ENCODE data around the gene CCNI.
"Not testable (repeated sequence)": the region's sequence is repeated elsewhere in the genome, so short reads cannot be mapped to it uniquely, and the experiment has no call there.

Gene CCNI

DNA sequence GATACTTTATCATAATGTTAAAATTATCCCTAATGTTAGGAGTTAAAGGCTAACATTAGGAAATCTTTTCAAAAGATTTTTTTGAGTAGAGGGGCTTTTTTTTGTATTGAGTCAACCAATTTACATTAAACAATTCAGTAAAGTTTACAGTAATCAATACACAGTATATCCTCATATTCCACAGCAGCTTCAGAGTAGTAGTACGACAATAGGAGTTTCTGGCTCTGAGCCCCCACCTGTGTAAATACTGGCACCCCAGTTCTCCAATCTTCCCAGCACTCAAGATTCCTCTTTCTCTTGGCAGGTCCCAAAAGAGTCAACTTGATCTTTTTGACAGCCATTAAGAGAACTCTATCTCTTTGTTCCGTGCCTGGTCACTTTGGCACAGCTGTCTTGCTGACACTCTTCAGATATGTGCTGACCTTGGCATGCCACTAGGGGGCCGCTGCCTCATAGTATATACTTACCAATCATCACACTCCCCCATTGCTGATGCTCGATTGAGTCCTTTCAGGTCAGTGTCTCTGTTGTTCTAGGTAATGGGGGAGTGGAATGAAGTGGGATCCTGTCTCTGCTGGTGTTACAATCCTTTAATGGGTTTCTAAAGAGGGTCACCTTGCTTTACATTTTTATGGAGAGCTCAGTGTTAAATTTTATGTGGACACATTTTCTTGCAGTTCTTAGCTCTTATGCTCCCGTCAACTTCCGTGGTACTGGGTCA is 19.5 kb upstream of the CCNI start:
- no peak for DNase-seq (ENCODE audit: low read depth)
- TF ChIP-seq CTCF (conservative IDR thresholded peaks at IDR 0.05; ENCODE audit: low read depth, low read length) = peak; percentile 95
- no peak overlapping the region for H3K4me3 ChIP-seq (ENCODE audit: low read length)

DNA sequence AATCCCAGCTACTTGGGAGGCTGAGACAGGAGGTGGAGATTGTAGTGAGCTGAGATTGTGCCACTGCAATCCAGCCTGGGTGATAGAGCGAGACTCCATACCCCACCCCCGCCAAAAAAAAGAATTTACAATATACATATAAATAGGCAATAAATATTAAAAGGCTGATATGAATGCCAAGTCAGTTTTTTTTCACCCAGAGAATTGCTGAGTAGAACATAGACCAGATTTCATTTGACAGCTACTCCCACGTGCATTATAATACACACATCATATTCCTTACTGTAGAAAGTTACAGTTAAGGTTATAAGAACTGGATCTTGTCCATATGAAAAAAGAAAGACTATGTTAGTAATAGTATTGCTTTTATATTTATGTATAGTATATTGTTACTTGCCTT is 18.7 kb upstream of the CCNI start:
- TF ChIP-seq CTCF (conservative IDR thresholded peaks at IDR 0.05; ENCODE audit: low read depth, low read length) = no peak
- no peak for DNase-seq (ENCODE audit: low read depth)
- H3K4me3 ChIP-seq (ENCODE audit: low read length) = no peak overlapping the region

DNA sequence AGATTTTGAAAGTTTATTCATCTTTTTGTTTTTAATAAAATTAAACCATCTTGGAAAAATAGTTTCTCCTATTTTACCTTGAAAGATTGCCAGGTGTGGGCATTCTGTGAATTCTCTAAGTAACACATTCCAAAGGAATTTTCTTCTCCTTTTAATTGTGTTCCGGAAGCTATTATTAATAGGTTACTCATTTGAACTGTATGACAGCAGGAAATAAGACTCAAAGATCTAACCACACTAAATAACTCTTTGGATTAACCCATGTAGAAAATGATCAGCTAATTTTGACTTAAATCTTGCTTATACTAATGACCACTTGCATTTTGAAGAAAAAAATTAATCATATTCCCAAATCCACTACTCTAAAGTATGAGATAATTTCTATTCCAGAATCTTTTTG is 17.6 kb upstream of the CCNI start:
- no peak for DNase-seq (ENCODE audit: low read depth)
- no peak overlapping the region for H3K4me3 ChIP-seq (ENCODE audit: low read length)
- no peak for TF ChIP-seq CTCF (conservative IDR thresholded peaks at IDR 0.05; ENCODE audit: low read depth, low read length)

DNA sequence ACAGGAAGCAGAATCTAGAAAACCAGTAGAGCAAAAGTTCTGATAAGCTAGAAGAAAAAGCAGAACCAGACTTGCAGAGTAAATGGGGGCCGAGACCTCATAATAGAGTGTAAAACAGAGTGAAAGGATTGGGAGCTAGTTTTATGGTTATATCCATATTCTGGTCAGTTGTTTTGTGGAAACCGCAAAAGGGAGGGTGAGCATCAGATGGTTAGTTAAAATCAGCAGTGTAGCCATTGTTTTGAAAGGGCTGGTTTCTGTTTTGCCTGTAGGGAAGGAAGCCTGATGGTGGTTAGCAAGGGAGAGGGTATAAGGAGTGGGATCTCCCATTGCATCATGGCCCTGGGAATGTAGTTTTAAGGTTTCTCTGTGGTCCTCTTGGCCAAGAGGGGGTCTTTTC is 17.2 kb upstream of the CCNI start:
- TF ChIP-seq CTCF (conservative IDR thresholded peaks at IDR 0.05; ENCODE audit: low read depth, low read length) = no peak
- no peak overlapping the region for H3K4me3 ChIP-seq (ENCODE audit: low read length)
- no peak for DNase-seq (ENCODE audit: low read depth)

DNA sequence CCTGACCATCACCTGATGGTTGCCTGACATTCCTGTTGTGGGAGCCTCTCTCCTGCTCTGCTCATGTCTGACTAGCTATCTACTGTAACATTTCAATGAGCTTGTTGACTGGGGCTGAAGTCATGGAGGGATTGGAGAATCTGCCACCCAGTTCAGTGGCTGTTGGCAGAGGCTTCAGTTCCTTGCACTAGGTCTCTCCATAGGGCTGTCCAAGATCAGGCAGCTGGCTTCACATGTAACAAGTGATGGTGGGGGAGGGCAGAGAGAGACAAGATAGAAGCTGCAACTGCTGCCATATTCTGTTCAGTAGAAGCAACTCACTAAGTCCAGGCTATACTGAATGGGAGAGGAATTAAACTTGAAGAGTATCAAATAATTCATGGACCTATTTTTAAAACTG is 14.1 kb upstream of the CCNI start:
- no peak for TF ChIP-seq CTCF (conservative IDR thresholded peaks at IDR 0.05; ENCODE audit: low read depth, low read length)
- H3K4me3 ChIP-seq (ENCODE audit: low read length) = no peak overlapping the region
- no peak for DNase-seq (ENCODE audit: low read depth)

DNA sequence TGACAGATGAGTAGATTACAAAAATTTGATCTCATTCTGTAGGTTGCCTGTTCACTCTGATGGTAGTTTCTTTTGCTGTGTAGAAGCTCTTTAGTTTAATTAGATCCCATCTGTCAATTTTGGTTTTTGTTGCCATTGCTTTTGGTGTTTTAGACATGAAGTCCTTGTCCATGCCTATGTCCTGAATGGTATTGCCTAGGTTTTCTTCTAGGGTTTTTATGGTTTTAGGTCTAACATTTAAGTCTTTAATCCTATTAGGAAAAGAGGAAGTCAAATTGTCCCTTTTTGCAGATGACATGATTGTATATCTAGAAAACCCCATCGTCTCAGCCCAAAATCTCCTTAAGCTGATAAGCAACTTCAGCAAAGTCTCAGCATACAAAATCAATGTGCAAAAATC is 11.2 kb upstream of the CCNI start:
- not testable (repeated sequence) for DNase-seq (ENCODE audit: low read depth); H3K4me3 ChIP-seq (ENCODE audit: low read length)

DNA sequence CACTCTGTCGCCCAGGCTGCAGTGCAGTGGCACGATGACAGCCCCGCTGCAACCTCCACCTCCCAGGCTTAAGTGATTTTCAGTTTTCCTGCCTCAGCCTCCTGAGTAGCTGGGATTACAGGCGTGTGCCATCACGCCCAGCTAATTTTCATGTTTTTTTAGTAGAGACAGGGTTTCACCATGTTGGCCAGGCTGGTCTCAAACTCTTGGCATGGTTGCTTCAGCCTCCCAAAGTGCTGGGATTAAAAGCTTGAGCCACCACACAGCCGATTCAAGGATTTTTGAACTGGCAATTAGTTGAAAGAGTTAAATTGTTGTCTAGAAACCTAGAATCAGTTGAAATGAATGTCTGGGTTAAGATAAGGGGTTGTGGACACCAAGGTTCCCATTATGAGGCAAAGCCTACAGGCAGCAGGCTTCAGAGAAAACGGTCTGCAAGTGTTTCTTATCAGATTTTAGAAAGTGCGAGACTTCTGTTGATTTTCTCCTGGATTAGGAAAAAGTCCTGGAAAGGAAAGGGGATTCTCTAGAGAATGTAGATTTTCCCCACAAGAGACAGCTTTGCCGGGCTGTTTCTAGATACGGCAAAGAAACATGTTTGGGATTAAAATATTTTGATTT is 8.3 kb upstream of the CCNI start:
- DNase-seq (ENCODE audit: low read depth) = no peak
- no peak overlapping the region for H3K4me3 ChIP-seq (ENCODE audit: low read length)
- no peak for TF ChIP-seq CTCF (conservative IDR thresholded peaks at IDR 0.05; ENCODE audit: low read depth, low read length)
